GM12878 (cell line): ENCODE measurements around the gene GALNT12. TPM values are rescaled to one million over a fixed set of nuclear protein-coding genes. Genes with fewer than 3 reads are reported as not detected.

Experiments used
- ATAC-seq: fragments of 200-7000 bp; cut with Tn5 transposase; 3 replicates; pipeline ENCODE4 v1.9.1; 2020; ENCODE audit warnings: mild to moderate bottlenecking, moderate library complexity
- BruUV-seq: library from RNA; stranded (reverse); fragments of 400-500 nt; replicated peaks from 2 replicates; lab custom pipeline; 2021; lab: Mats Ljungman, UMichigan
- CTCF ChIA-PET: fragments of 300-600 bp; sonication (Branson Sonifier 250); formaldehyde crosslinking; extraction: SDS; loops from one replicate; lab custom pipeline; 2021; ENCODE audit warnings: inconsistent platforms; lab: Yijun Ruan, JAX
- POLR2A ChIA-PET: fragments of 350-600 bp; formaldehyde crosslinking; extraction: SDS; loops from one replicate; lab custom pipeline; 2021; ENCODE audit warnings: inconsistent platforms; lab: Charles Lee
- RAD21 ChIA-PET: fragments of 300-600 bp; sonication (Branson Sonifier 250); formaldehyde crosslinking; loops from one replicate; lab custom pipeline; 2023; ENCODE audit warnings: antibody characterized with exemption; ENCODE audit not compliant: unreplicated experiment; lab: Charles Lee
- SMC1A ChIA-PET: fragments of 300-600 bp; sonication (Branson Sonifier 250); formaldehyde crosslinking; loops from one replicate; lab custom pipeline; 2023; ENCODE audit not compliant: unreplicated experiment, uncharacterized antibody; lab: Charles Lee
- DNase-seq: peaks from one replicate; pipeline ENCODE4 v3.0.0-alpha.2; 2011; ENCODE audit warnings: low read depth, low spot score
- FAIRE-seq: peaks from 3 replicates; lab custom pipeline; 2011; peaks lifted over from hg19 to GRCh38; lab: Jason Lieb, UNC
- H2AFZ ChIP-seq: 2 replicates; pipeline ENCODE4 v1.6.0; 2011; ENCODE audit warnings: low read depth, low read length, control low read depth; ENCODE audit not compliant: control insufficient read depth
- H3K27ac ChIP-seq: 2 replicates; pipeline ENCODE4 v1.5.1; 2011; ENCODE audit warnings: control low read depth; ENCODE audit not compliant: control insufficient read depth, insufficient read depth
- H3K27me3 ChIP-seq, 2 experiments: replicated peaks in 1 of 2; 2 replicates each; pipeline versions ENCODE4 v1.6.0 to v1.6.1; 2011; ENCODE audit warnings: low read length in 1 of 2; ENCODE audit not compliant: control insufficient read depth in 2 of 2, insufficient read depth in 2 of 2
- H3K36me3 ChIP-seq, 2 experiments: 2 replicates each; pipeline ENCODE4 v1.5.1; 2011; ENCODE audit warnings: low read length in 1 of 2; ENCODE audit not compliant: control insufficient read depth in 2 of 2, insufficient read depth in 2 of 2
- H3K4me1 ChIP-seq: 2 replicates; pipeline ENCODE4 v1.6.1; 2011; ENCODE audit warnings: mild to moderate bottlenecking, low read length, moderate library complexity, mixed read lengths; ENCODE audit not compliant: control insufficient read depth, insufficient read depth
- H3K4me2 ChIP-seq: 2 replicates; pipeline ENCODE4 v1.6.0; 2011; ENCODE audit warnings: control low read depth; ENCODE audit not compliant: control insufficient read depth, insufficient read depth
- H3K4me3 ChIP-seq: fragments of 200-600 bp; sonication (generic); 2 replicates; pipeline ENCODE4 v1.5.1; 2016
- H3K79me2 ChIP-seq: 2 replicates; pipeline ENCODE4 v1.6.0; 2011; ENCODE audit warnings: low read length; ENCODE audit not compliant: control insufficient read depth, insufficient read depth
- H3K9ac ChIP-seq: 2 replicates; pipeline ENCODE4 v1.8.0; 2011; ENCODE audit warnings: low read length, control low read depth, mixed read lengths; ENCODE audit not compliant: control insufficient read depth, insufficient read depth
- H3K9me3 ChIP-seq: replicated peaks from 3 replicates; pipeline ENCODE4 v1.5.1; 2011; ENCODE audit warnings: mild to moderate bottlenecking, low read length; ENCODE audit not compliant: control insufficient read depth, insufficient read depth
- H4K20me1 ChIP-seq: 2 replicates; pipeline ENCODE4 v1.6.0; 2011; ENCODE audit not compliant: control insufficient read depth, insufficient read depth
- BCLAF1 ChIP-seq: fragments of 450-650 bp; IDR thresholded peaks from 2 replicates; pipeline ENCODE4 v1.6.1; 2017; ENCODE audit warnings: antibody characterized with exemption, mild to moderate bottlenecking, moderate library complexity
- CBFB ChIP-seq: IDR thresholded peaks from 2 replicates; pipeline ENCODE4 v1.6.1; 2016; ENCODE audit warnings: antibody characterized with exemption, low read depth
- CTCF ChIP-seq, 3 experiments: IDR thresholded peaks in 2 of 3; conservative IDR thresholded peaks in 1 of 3; 2 replicates each; pipeline ENCODE4 v1.5.1; 2011; ENCODE audit warnings: low read depth in 3 of 3, low read length in 3 of 3, mild to moderate bottlenecking in 3 of 3, control low read depth in 2 of 3, moderate library complexity in 2 of 3, inconsistent platforms in 1 of 3, mixed read lengths in 1 of 3; ENCODE audit not compliant: control insufficient read depth in 2 of 3, insufficient read depth in 1 of 3; ENCODE audit errors: extremely low read depth in 1 of 3
- GATAD2B ChIP-seq: fragments of 450-650 bp; conservative IDR thresholded peaks from 2 replicates; pipeline ENCODE4 v1.6.1; 2017; ENCODE audit warnings: low read depth, mild to moderate bottlenecking, moderate library complexity
- HDAC2 ChIP-seq: fragments of 200-600 bp; sonication (generic); IDR thresholded peaks from 2 replicates; pipeline ENCODE4 v1.6.1; 2017
- KAT2A ChIP-seq: conservative IDR thresholded peaks from 2 replicates; pipeline ENCODE4 v1.6.1; 2011; ENCODE audit warnings: low read depth, low read length; ENCODE audit not compliant: control insufficient read depth
- MEF2B ChIP-seq: fragments of 450-650 bp; IDR thresholded peaks from 2 replicates; pipeline ENCODE4 v1.6.1; 2018; ENCODE audit warnings: mild to moderate bottlenecking, moderate library complexity; ENCODE audit not compliant: partially characterized antibody, poor library complexity, severe bottlenecking
- POLR2A ChIP-seq: IDR thresholded peaks from 2 replicates; pipeline ENCODE4 v1.6.1; 2011; ENCODE audit warnings: low read depth, mild to moderate bottlenecking, low read length
- POLR2AphosphoS5 ChIP-seq: IDR thresholded peaks from 2 replicates; pipeline ENCODE4 v1.6.1; 2011; ENCODE audit warnings: mild to moderate bottlenecking, low read length, inconsistent platforms
- RELB ChIP-seq: fragments of 450-650 bp; IDR thresholded peaks from 2 replicates; pipeline ENCODE4 v1.6.1; 2017; ENCODE audit warnings: low read depth, mild to moderate bottlenecking, moderate library complexity
- REST ChIP-seq: IDR thresholded peaks from 2 replicates; pipeline ENCODE4 v1.6.1; 2012; ENCODE audit warnings: mild to moderate bottlenecking, low read depth, low read length
- SPI1 ChIP-seq: IDR thresholded peaks from 2 replicates; pipeline ENCODE4 v1.6.1; 2011; ENCODE audit warnings: low read depth, mild to moderate bottlenecking, low read length, moderate library complexity, borderline replicate concordance; ENCODE audit not compliant: insufficient read depth
- TARDBP ChIP-seq: IDR thresholded peaks from 2 replicates; pipeline ENCODE4 v1.6.1; 2016; ENCODE audit warnings: borderline replicate concordance
- ZNF207 ChIP-seq: fragments of 450-650 bp; IDR thresholded peaks from 2 replicates; pipeline ENCODE4 v1.6.1; 2014; ENCODE audit warnings: antibody characterized with exemption, mild to moderate bottlenecking, borderline replicate concordance
- WGBS: methylation state at CpG from one replicate; pipeline ENCODE4 v1.1.6; 2016; ENCODE audit warnings: low lambda C conversion rate; ENCODE audit not compliant: insufficient replicate concordance, insufficient coverage; ENCODE audit errors: missing lambda C conversion rate; 5-methylcytosine and 5-hydroxymethylcytosine counted together
- in situ Hi-C: fragments of 300-500 bp; cut with MboI; formaldehyde crosslinking; loops from 9 replicates; pipeline ENCODE4 v1.14.3; 2018; ENCODE audit warnings: mixed read lengths
- intact Hi-C: fragments of 100-400 bp; cut with micrococcal nuclease; formaldehyde crosslinking; loops from one replicate; pipeline ENCODE4 v1.14.2; 2022; ENCODE audit not compliant: unreplicated experiment
- polyA plus RNA-seq, 11 experiments: library from polyadenylated mRNA; depleted of rRNA in 4 of 11; unstranded in 6 of 11; stranded (reverse) in 5 of 11; fragments of >200 nt; fragmentation: Nextera tagmentation in 4 of 11; fragmentation: Illumina TruSeq in 1 of 11; extraction: Ambion mirVana in 4 of 11; extraction: Trizol in 1 of 11; gene quantifications; 1 replicate in 1 of 11; 2 replicates in 10 of 11; pipeline versions ENCODE4 v1.2.1 to v1.2.3, GENCODE V29; 2011 to 2016; ENCODE audit warnings: inconsistent platforms in 2 of 11, missing spikeins in 2 of 11, low read depth in 1 of 11
- total RNA-seq, 4 experiments: library from RNA; depleted of rRNA in 3 of 4; stranded (reverse); fragments of >200 nt in 3 of 4; fragmentation: Illumina TruSeq in 1 of 4; extraction: Trizol in 1 of 4; gene quantifications; 2 replicates each; pipeline versions ENCODE4 v1.2.1 to v1.2.3, GENCODE V29; 2013 to 2021

Gene GALNT12
- total and polyA plus RNA-seq, 10 of the 15 experiments (the other 5 are each of a cell fraction or from before 2014, with no cell fraction given), result 0.13 to 5.3 (median 3.2) TPM

GRCh38 chr9:98790134-98790841 is 17.2 kb upstream of the GALNT12 start:
- Histone ChIP-seq H2AFZ (no peak overlapping the region), H3K4me2 (no peak overlapping the region), H3K79me2 (no peaks in the 10 kb centered on the region), H3K9me3 (no peaks in the 10 kb centered on the region), H3K4me3 (no peak overlapping the region), H3K9ac (no peak overlapping the region), H3K27me3 (no peaks in the 10 kb centered on the region), H3K36me3 (no peaks in the 10 kb centered on the region), H3K4me1 (peaks cover 3% of the 10 kb centered on the region; the same call in 1 of the 2 replicates), H4K20me1 (no peaks in the 10 kb centered on the region), H3K27ac (no peak overlapping the region)
- ATAC-seq (no peak), DNase-seq (no peak), FAIRE-seq (no peak)
- no TSS peak for BruUV-seq
- in situ Hi-C loops (loop anchor here (25.0 kb wide), 1 partner anchor 728 kb away; the partner anchor contains the start of gene NANS), intact Hi-C loops (no loop called here)
- POLR2A ChIA-PET, result no interaction called here
- WGBS, result 80% methylated on average over 25 of the region's 25 CpGs
- CTCF ChIA-PET, result interaction anchor here (1.0 kb wide), 1 partner anchor 253 kb away, joined by 3 read pairs; no protein-coding TSS in a partner anchor
- SMC1A ChIA-PET, result no interaction called here
- RAD21 ChIA-PET, result no interaction called here
- TF ChIP-seq SPI1 (no peak), CBFB (no peak), ZNF207 (no peak), KAT2A (no peak), GATAD2B (no peak), POLR2A (no peak), RELB (no peak), MEF2B (no peak), REST (no peak), BCLAF1 (no peak), TARDBP (no peak), CTCF (IDR thresholded peaks at IDR 0.05 in 2 of 3, conservative IDR thresholded peaks at IDR 0.05 in 1 of 3; ENCODE audit: control insufficient read depth in 2 of 3, extremely low read depth in 1 of 3, insufficient read depth in 1 of 3, low read depth in 3 of 3, low read length in 3 of 3) (no peak), POLR2AphosphoS5 (no peak), HDAC2 (no peak)
